Sigmoid colon (tissue), 4 donors: ENCODE measurements around the gene FAM168B.

Source experiments
- EP300 ChIP-seq, 4 donors: sonication (generic); formaldehyde crosslinking; IDR thresholded peaks; one replicate each; pipeline ENCODE4 v1.6.1; 2017; ENCODE audit warnings: antibody characterized with exemption in 4 of 4
- POLR2A ChIP-seq, 2 donors: fragments of 450-650 bp; IDR thresholded peaks; one replicate each; pipeline ENCODE4 v1.6.1; 2016; ENCODE audit warnings: antibody characterized with exemption in 2 of 2, mild to moderate bottlenecking in 2 of 2, moderate library complexity in 2 of 2
- POLR2AphosphoS5 ChIP-seq, 4 donors: sonication (generic); formaldehyde crosslinking; IDR thresholded peaks; one replicate each; pipeline ENCODE4 v1.6.1; 2017; ENCODE audit warnings: antibody characterized with exemption in 4 of 4
- TF ChIP-seq, protein P1 (sequence below), 4 experiments: fragments of 450-650 bp in 3 of 4; fragments of 200-600 bp in 1 of 4; IDR thresholded peaks; one replicate each; pipeline ENCODE4 v1.5.1; 2016 to 2019; ENCODE audit warnings: antibody characterized with exemption in 4 of 4, mild to moderate bottlenecking in 3 of 4, moderate library complexity in 2 of 4

- TF ChIP-seq, protein P1, sequence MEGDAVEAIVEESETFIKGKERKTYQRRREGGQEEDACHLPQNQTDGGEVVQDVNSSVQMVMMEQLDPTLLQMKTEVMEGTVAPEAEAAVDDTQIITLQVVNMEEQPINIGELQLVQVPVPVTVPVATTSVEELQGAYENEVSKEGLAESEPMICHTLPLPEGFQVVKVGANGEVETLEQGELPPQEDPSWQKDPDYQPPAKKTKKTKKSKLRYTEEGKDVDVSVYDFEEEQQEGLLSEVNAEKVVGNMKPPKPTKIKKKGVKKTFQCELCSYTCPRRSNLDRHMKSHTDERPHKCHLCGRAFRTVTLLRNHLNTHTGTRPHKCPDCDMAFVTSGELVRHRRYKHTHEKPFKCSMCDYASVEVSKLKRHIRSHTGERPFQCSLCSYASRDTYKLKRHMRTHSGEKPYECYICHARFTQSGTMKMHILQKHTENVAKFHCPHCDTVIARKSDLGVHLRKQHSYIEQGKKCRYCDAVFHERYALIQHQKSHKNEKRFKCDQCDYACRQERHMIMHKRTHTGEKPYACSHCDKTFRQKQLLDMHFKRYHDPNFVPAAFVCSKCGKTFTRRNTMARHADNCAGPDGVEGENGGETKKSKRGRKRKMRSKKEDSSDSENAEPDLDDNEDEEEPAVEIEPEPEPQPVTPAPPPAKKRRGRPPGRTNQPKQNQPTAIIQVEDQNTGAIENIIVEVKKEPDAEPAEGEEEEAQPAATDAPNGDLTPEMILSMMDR (IDR thresholded peaks at IDR 0.05): no peak
- no peak for TF ChIP-seq POLR2A (IDR thresholded peaks at IDR 0.05)
- no peak for TF ChIP-seq POLR2AphosphoS5 (IDR thresholded peaks at IDR 0.05)
- TF ChIP-seq EP300 (IDR thresholded peaks at IDR 0.05): no peak
These were observed 12.1 kb downstream of the FAM168B start for GRCh38 chr2:131081190-131081589.
